Type B pancreatic cell (in vitro differentiated cells): ENCODE results near the gene FAM53A. TPM values are rescaled to one million over a fixed set of nuclear protein-coding genes. Genes with fewer than 3 reads are reported as not detected.

Experiments used
- DNase-seq: peaks from one replicate; pipeline ENCODE4 v3.0.0; 2021; ENCODE audit warnings: mixed read lengths; ENCODE audit not compliant: unreplicated experiment; ENCODE audit errors: extremely low spot score
- H3K27ac Mint-ChIP-seq: 2 replicates; pipeline ENCODE4 v1.8.0; 2021; ENCODE audit warnings: mild to moderate bottlenecking, mixed read lengths
- H3K27me3 Mint-ChIP-seq: 2 replicates; pipeline ENCODE4 v1.8.0; 2021; ENCODE audit warnings: mixed read lengths
- H3K36me3 Mint-ChIP-seq: 2 replicates; pipeline ENCODE4 v1.8.0; 2021; ENCODE audit warnings: mixed read lengths
- H3K4me1 Mint-ChIP-seq: one replicate; pipeline ENCODE4 v1.8.0; 2021; ENCODE audit warnings: mixed read lengths; ENCODE audit not compliant: unreplicated experiment
- H3K4me3 Mint-ChIP-seq: 2 replicates; pipeline ENCODE4 v1.8.0; 2021; ENCODE audit warnings: mild to moderate bottlenecking, mixed read lengths
- H3K9me3 Mint-ChIP-seq: 2 replicates; pipeline ENCODE4 v1.8.0; 2021; ENCODE audit warnings: mixed read lengths
- total RNA-seq: library from RNA; stranded (reverse); gene quantifications from 2 replicates; pipeline ENCODE4 v1.2.1, GENCODE V29; 2021; ENCODE audit warnings: low replicate concordance
- TF ChIP-seq, protein P1 (sequence below): fragments of 200-600 bp; sonication (generic); conservative IDR thresholded peaks from 2 replicates; pipeline ENCODE4 v1.5.0; 2021; ENCODE audit warnings: antibody characterized with exemption, mild to moderate bottlenecking

The FAM53A gene
- total RNA-seq, 1 donor from 2014 or later: 3.2 TPM

DNA sequence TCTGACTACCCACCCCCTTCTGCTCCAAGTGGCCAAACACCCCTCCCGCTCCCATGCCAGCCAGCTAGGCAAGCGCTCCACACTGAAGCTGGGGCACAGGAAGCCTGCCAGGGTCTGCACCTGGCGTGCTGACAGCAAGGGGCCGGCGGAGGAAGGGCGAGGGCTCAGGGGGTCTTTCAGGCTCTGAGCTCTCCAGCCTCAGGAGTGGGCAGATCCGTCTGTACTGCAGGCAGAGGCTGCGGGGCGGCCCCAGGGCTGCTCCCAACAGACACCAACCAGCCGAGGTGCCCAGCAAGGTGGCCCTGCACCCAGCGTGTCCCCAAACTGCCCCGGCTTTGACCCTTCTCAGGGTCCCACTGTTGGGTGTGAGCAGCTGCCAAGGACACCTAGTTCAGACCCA, 14.8 kb downstream of the FAM53A start:
- no peak for DNase-seq
- TF ChIP-seq, protein P1, sequence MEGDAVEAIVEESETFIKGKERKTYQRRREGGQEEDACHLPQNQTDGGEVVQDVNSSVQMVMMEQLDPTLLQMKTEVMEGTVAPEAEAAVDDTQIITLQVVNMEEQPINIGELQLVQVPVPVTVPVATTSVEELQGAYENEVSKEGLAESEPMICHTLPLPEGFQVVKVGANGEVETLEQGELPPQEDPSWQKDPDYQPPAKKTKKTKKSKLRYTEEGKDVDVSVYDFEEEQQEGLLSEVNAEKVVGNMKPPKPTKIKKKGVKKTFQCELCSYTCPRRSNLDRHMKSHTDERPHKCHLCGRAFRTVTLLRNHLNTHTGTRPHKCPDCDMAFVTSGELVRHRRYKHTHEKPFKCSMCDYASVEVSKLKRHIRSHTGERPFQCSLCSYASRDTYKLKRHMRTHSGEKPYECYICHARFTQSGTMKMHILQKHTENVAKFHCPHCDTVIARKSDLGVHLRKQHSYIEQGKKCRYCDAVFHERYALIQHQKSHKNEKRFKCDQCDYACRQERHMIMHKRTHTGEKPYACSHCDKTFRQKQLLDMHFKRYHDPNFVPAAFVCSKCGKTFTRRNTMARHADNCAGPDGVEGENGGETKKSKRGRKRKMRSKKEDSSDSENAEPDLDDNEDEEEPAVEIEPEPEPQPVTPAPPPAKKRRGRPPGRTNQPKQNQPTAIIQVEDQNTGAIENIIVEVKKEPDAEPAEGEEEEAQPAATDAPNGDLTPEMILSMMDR: no peak
- Mint-ChIP-seq H3K27me3 (no peaks in the 10 kb centered on the region), H3K4me3 (no peak overlapping the region), H3K36me3 (no peaks in the 10 kb centered on the region), H3K27ac (no peak overlapping the region), H3K9me3 (no peaks in the 10 kb centered on the region), H3K4me1 (no peaks in the 10 kb centered on the region)

DNA sequence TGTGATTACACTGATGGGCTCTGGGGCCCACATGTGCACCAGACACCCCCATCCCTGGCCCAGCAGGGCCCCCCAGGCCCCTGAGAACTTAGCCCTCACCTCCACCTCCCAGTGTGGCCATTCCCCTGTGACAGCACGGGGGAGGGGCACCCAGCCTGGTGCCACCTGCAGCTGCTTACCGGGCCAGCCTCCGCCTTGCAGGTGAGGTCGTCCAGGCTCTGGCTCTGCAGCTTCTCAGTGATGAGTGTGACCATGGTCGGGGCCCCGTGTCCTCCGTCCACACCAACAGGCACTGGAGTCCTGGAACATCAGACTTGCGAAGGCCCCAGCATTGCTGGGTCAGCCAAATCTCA, 15.6 kb downstream of the FAM53A start:
- TF ChIP-seq, protein P1: no peak
- no peak overlapping the region for H3K27ac Mint-ChIP-seq
- no peaks in the 10 kb centered on the region for H3K27me3 Mint-ChIP-seq
- H3K4me3 Mint-ChIP-seq: no peak overlapping the region
- no peaks in the 10 kb centered on the region for H3K4me1 Mint-ChIP-seq
- no peak for DNase-seq
- no peaks in the 10 kb centered on the region for H3K36me3 Mint-ChIP-seq
- no peaks in the 10 kb centered on the region for H3K9me3 Mint-ChIP-seq

- H3K27ac Mint-ChIP-seq: no peak overlapping the region
- H3K9me3 Mint-ChIP-seq: no peaks in the 10 kb centered on the region
- no peak for DNase-seq
- H3K4me1 Mint-ChIP-seq: no peaks in the 10 kb centered on the region
- no peak overlapping the region for H3K4me3 Mint-ChIP-seq
- no peaks in the 10 kb centered on the region for H3K36me3 Mint-ChIP-seq
- TF ChIP-seq, protein P1: no peak
- H3K27me3 Mint-ChIP-seq: no peaks in the 10 kb centered on the region
Measured at GRCh38 chr4:1667273-1667672, 16.8 kb downstream of the FAM53A start.

GRCh38 chr4:1666391-1666790, 17.7 kb downstream of the FAM53A start:
- H3K9me3 Mint-ChIP-seq: no peaks in the 10 kb centered on the region
- no peak overlapping the region for H3K27ac Mint-ChIP-seq
- H3K36me3 Mint-ChIP-seq: no peaks in the 10 kb centered on the region
- H3K4me1 Mint-ChIP-seq: no peaks in the 10 kb centered on the region
- no peak overlapping the region for H3K4me3 Mint-ChIP-seq
- TF ChIP-seq, protein P1: no peak
- DNase-seq: no peak
- no peaks in the 10 kb centered on the region for H3K27me3 Mint-ChIP-seq

DNA sequence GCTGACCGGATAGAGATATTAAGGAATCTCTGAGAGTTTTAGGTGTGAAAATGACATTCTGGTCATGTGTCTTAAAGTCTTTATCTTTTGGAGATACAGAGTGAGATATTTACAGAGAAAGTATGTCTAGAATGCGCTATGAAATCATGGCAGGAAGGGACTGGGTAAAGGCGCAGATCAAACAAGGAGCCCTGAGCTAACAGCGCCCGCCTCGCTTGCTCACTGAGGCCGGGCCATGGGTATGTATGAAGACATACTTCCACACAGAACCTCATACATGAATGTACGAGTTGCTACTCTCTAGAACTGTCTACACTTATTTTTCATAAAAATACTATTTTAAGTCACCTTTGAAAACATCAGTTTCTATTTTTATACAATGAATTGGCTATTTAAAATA, 20.0 kb downstream of the FAM53A start:
- Mint-ChIP-seq H3K27me3 (no peaks in the 10 kb centered on the region), H3K4me1 (no peaks in the 10 kb centered on the region), H3K27ac (no peak overlapping the region), H3K9me3 (no peaks in the 10 kb centered on the region), H3K36me3 (no peaks in the 10 kb centered on the region), H3K4me3 (no peak overlapping the region)
- TF ChIP-seq, protein P1: no peak
- DNase-seq: no peak

GRCh38 chr4:1663549-1663948, 20.6 kb downstream of the FAM53A start:
- H3K9me3 Mint-ChIP-seq: no peaks in the 10 kb centered on the region
- TF ChIP-seq, protein P1: no peak
- no peak overlapping the region for H3K4me3 Mint-ChIP-seq
- no peaks in the 10 kb centered on the region for H3K36me3 Mint-ChIP-seq
- H3K27ac Mint-ChIP-seq: no peak overlapping the region
- H3K27me3 Mint-ChIP-seq: no peaks in the 10 kb centered on the region
- no peaks in the 10 kb centered on the region for H3K4me1 Mint-ChIP-seq
- no peak for DNase-seq
